Measurements from ENCODE around the gene RGS9. TPM values are rescaled to one million over a fixed set of nuclear protein-coding genes. Genes with fewer than 3 reads are reported as not detected.

The RGS9 gene
- total and polyA plus RNA-seq, 2 experiments from 2014 or later = 12.8 to 29.6 TPM

GRCh38 chr17:65103431-65103830, 33.7 kb upstream of the RGS9 start (continued):
- TF ChIP-seq ZNF331 (CRISPR knock-in tag; IDR thresholded peaks at IDR 0.05; ENCODE audit: low read depth) (no peak), REST (IDR thresholded peaks at IDR 0.05; ENCODE audit: unreplicated experiment) (no peak), ZNF114 (CRISPR knock-in tag; IDR thresholded peaks at IDR 0.05) (no peak)

GRCh38 chr17:65103896-65104295, 33.3 kb upstream of the RGS9 start:
- H3K36me3 ChIP-seq (ENCODE audit: insufficient read depth) = no peaks in the 10 kb centered on the region
- Mint-ChIP-seq H3K27me3 (ENCODE audit: insufficient read depth, low read depth, poor library complexity) (peaks cover 10% of the 10 kb centered on the region), H3K36me3 (ENCODE audit: low read depth) (no peaks in the 10 kb centered on the region), H3K27ac (no peak overlapping the region), H3K4me3 (no peak overlapping the region), H3K9me3 (no peaks in the 10 kb centered on the region), H3K4me1 (peaks cover 12% of the 10 kb centered on the region)
- H3K4me3 ChIP-seq = no peak overlapping the region
- no peaks in the 10 kb centered on the region for H3K79me2 ChIP-seq (replicated peaks; ENCODE audit: insufficient read depth)
- H3K4me2 ChIP-seq = no peak overlapping the region
- no peaks in the 10 kb centered on the region for H3K4me1 ChIP-seq (ENCODE audit: insufficient read depth)
- DNase-seq (ENCODE audit: low spot score) (no peak), ATAC-seq (no peak)
- H3F3A ChIP-seq (replicated peaks; ENCODE audit: low read depth) = no peaks in the 10 kb centered on the region
- no peaks in the 10 kb centered on the region for H3K9me2 ChIP-seq (ENCODE audit: insufficient read depth)
- no peaks in the 10 kb centered on the region for H3K27me3 ChIP-seq (ENCODE audit: insufficient read depth)
- no peaks in the 10 kb centered on the region for H4K20me1 ChIP-seq (replicated peaks; ENCODE audit: insufficient read depth)
- no peak overlapping the region for H3K27ac ChIP-seq (ENCODE audit: low read depth)
- H2AFZ ChIP-seq = no peak overlapping the region
- TF ChIP-seq STAT1 (IDR thresholded peaks at IDR 0.05; ENCODE audit: unreplicated experiment) (no peak), POLR2AphosphoS5 (IDR thresholded peaks at IDR 0.05; ENCODE audit: low read depth) (no peak), JUNB (IDR thresholded peaks at IDR 0.05; ENCODE audit: unreplicated experiment) (no peak), CREB1 (CRISPR knock-in tag; IDR thresholded peaks at IDR 0.05; ENCODE audit: low read depth) (no peak), CTCF (conservative IDR thresholded peaks at IDR 0.05; ENCODE audit: low read depth in 2 of 2) (no peak), EZH2 (IDR thresholded peaks at IDR 0.05; ENCODE audit: low read depth, unreplicated experiment) (no peak), ETS1 (IDR thresholded peaks at IDR 0.05) (no peak), ZNF114 (CRISPR knock-in tag; IDR thresholded peaks at IDR 0.05) (no peak), EZH2phosphoT487 (IDR thresholded peaks at IDR 0.05; ENCODE audit: unreplicated experiment) (no peak), NANOG (IDR thresholded peaks at IDR 0.05; ENCODE audit: borderline replicate concordance) (no peak), ZNF462 (CRISPR knock-in tag; IDR thresholded peaks at IDR 0.05) (no peak), ZNF331 (CRISPR knock-in tag; IDR thresholded peaks at IDR 0.05; ENCODE audit: low read depth) (no peak)
